SK-N-MC (cell line): ENCODE results near the gene ARHGEF6.

Source experiments
- EZH2 ChIP-seq: fragments of 200-600 bp; sonication (generic); IDR thresholded peaks from one replicate; pipeline ENCODE4 v1.6.1; 2017; ENCODE audit warnings: antibody characterized with exemption
- FOXP2 ChIP-seq: optimal IDR thresholded peaks from 2 replicates; pipeline ENCODE3; 2011; ENCODE audit warnings: mild to moderate bottlenecking, moderate library complexity; ENCODE audit not compliant: insufficient read depth; ENCODE audit errors: extremely low read length, control extremely low read depth
- POLR2AphosphoS5 ChIP-seq: IDR thresholded peaks from 2 replicates; pipeline ENCODE4 v1.6.1; 2012; ENCODE audit warnings: mild to moderate bottlenecking, low read depth, low read length, borderline replicate concordance

- TF ChIP-seq EZH2 (no peak), POLR2AphosphoS5 (no peak), FOXP2 (no peak)
Measured at GRCh38 chrX:136778020-136778419, 2.7 kb downstream of the ARHGEF6 start.
